ENCODE measurements around the gene MIF4GD.

DNA sequence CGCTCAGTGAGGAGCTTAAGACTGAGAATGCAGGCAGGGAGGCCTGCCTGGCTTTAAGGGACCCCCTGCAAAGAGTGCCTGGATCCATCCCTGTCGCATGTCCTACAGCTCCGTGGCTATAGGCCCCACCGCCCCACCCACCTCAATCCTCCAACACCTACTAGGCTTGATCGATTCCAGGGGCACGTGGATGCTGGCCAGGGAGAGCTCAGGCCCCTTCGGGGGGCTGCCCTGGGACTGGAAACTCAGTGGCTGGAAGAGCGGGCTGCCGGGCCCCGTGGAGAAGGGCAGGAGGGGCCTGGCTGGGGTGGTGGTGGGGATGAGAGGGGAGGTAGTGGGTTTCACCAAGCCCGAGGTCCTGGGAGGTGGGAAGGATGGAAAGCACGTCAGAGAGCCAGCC lies 31.8 kb downstream of the MIF4GD start:
- TF ChIP-seq CTCF (IDR thresholded peaks at IDR 0.05) (no peak), NR3C1 (CRISPR knock-in tag; conservative IDR thresholded peaks at IDR 0.05; ENCODE audit: low read depth) (no peak), MAX (CRISPR knock-in tag; IDR thresholded peaks at IDR 0.05) (0 out of 2 replicates have a peak, but pooled peaks have one; percentile 3), ZBTB43 (CRISPR knock-in tag; IDR thresholded peaks at IDR 0.05) (no peak)
- TF ChIP-seq, protein P1, sequence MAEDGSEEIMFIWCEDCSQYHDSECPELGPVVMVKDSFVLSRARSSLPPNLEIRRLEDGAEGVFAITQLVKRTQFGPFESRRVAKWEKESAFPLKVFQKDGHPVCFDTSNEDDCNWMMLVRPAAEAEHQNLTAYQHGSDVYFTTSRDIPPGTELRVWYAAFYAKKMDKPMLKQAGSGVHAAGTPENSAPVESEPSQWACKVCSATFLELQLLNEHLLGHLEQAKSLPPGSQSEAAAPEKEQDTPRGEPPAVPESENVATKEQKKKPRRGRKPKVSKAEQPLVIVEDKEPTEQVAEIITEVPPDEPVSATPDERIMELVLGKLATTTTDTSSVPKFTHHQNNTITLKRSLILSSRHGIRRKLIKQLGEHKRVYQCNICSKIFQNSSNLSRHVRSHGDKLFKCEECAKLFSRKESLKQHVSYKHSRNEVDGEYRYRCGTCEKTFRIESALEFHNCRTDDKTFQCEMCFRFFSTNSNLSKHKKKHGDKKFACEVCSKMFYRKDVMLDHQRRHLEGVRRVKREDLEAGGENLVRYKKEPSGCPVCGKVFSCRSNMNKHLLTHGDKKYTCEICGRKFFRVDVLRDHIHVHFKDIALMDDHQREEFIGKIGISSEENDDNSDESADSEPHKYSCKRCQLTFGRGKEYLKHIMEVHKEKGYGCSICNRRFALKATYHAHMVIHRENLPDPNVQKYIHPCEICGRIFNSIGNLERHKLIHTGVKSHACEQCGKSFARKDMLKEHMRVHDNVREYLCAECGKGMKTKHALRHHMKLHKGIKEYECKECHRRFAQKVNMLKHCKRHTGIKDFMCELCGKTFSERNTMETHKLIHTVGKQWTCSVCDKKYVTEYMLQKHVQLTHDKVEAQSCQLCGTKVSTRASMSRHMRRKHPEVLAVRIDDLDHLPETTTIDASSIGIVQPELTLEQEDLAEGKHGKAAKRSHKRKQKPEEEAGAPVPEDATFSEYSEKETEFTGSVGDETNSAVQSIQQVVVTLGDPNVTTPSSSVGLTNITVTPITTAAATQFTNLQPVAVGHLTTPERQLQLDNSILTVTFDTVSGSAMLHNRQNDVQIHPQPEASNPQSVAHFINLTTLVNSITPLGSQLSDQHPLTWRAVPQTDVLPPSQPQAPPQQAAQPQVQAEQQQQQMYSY (CRISPR knock-in tag; IDR thresholded peaks at IDR 0.05) = no peak
